ENCODE results near the gene COL13A1. TPM values are rescaled to one million over a fixed set of nuclear protein-coding genes. Genes with fewer than 3 reads are reported as not detected.

The COL13A1 gene
- total and polyA plus RNA-seq, 2 of the 8 experiments (the other 6 are each of a cell fraction or from before 2014, with no cell fraction given), result 2.6 to 5.2 TPM

DNA sequence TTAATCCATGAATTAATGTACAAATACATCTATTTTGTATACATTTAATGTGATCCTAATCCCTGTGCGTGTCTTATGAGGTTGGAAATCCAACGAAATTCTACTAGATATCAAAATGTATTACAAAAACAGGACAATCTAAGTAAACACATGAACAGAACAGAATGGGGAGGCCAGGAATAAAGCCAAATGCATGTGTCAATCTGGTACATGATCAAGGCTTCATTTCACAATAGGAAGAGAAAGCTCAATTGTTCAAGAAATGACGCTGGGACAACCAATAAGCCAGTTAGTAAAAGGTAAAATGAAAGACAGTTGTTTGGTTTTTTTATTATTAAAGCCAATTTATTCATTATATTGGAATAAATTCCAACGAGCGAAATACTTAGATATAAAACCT is 83.0 kb downstream of the COL13A1 start:
- Histone ChIP-seq H3K9me3 (ENCODE audit: insufficient read depth in 2 of 2, low read depth in 1 of 2, low read length in 1 of 2) (no peaks in the 10 kb centered on the region), H4K5ac (ENCODE audit: insufficient read length, low read depth, low read length) (no peak overlapping the region), H4K8ac (ENCODE audit: extremely low read depth, insufficient read depth, low read length) (no peak overlapping the region), H3K79me2 (ENCODE audit: control insufficient read depth in 1 of 2, insufficient read depth in 2 of 2, low read length in 2 of 2) (no peaks in the 10 kb centered on the region), H3K36me3 (ENCODE audit: control insufficient read depth in 2 of 4, insufficient read depth in 4 of 4, low read length in 3 of 4) (no peaks in the 10 kb centered on the region), H4K91ac (replicated peaks; ENCODE audit: insufficient read length, low read length) (no peak overlapping the region), H3K79me1 (ENCODE audit: low read depth, low read length) (no peaks in the 10 kb centered on the region), H3K4me2 (ENCODE audit: insufficient read depth in 1 of 2, low read depth in 2 of 2, low read length in 2 of 2) (no peak overlapping the region), H3K9ac (replicated peaks in 1 of 4; ENCODE audit: extremely low read depth in 1 of 4, low read depth in 3 of 4, low read length in 3 of 4) (no peak overlapping the region), H3K18ac (ENCODE audit: extremely low read depth, low read length) (no peak overlapping the region), H2AFZ (ENCODE audit: low read length) (no peak overlapping the region), H3K27ac (ENCODE audit: low read depth, low read length) (no peak overlapping the region), H3K14ac (ENCODE audit: insufficient read length) (no peak overlapping the region), H2BK12ac (ENCODE audit: low read depth, low read length) (no peak overlapping the region), H2BK5ac (ENCODE audit: low read depth, low read length) (no peak overlapping the region), H3K4me3 (ENCODE audit: extremely low read depth in 1 of 4, insufficient read depth in 2 of 4, low read depth in 3 of 4, low read length in 4 of 4) (no peak overlapping the region), H3K4me1 (replicated peaks in 1 of 4; ENCODE audit: control insufficient read depth in 3 of 4, insufficient read depth in 4 of 4, low read length in 3 of 4) (peaks cover 0 to 18% (median 14%) of the 10 kb centered on the region in 4 experiments; a peak in 6 of 7 replicates), H3K23me2 (ENCODE audit: low read depth, low read length) (no peaks in the 10 kb centered on the region), H4K20me1 (replicated peaks in 1 of 2; ENCODE audit: control insufficient read depth in 1 of 2, insufficient read depth in 2 of 2, low read length in 2 of 2) (no peaks in the 10 kb centered on the region), H3K56ac (replicated peaks; ENCODE audit: insufficient read length, low read depth, low read length) (no peak overlapping the region), H3K23ac (ENCODE audit: insufficient read length) (no peak overlapping the region), H3K27me3 (replicated peaks in 1 of 4; ENCODE audit: control insufficient read depth in 3 of 4, extremely low read depth in 1 of 4, insufficient read depth in 3 of 4, low read length in 3 of 4) (no peaks in the 10 kb centered on the region), H2BK20ac (ENCODE audit: low read length) (no peak overlapping the region), H2BK120ac (replicated peaks; ENCODE audit: low read depth, low read length) (no peak overlapping the region), H3K4ac (replicated peaks; ENCODE audit: insufficient read length, low read depth, low read length) (no peak overlapping the region), H2BK15ac (ENCODE audit: low read length) (no peak overlapping the region), H2AK5ac (ENCODE audit: low read depth, low read length) (no peak overlapping the region)
- no peak for TF ChIP-seq ASH2L (IDR thresholded peaks at IDR 0.05; ENCODE audit: low read length)
- no peak for DNase-seq (ENCODE audit: low read depth in 1 of 2, low spot score in 2 of 2)
- ChIA-PET CTCF (ENCODE audit: partially characterized antibody) (interaction anchor here (0.6 to 4.6 kb wide), 23 partner anchors 13 to 260 kb away, joined by 3 to 100 read pairs (median 5); no protein-coding TSS in a partner anchor), POLR2A (ENCODE audit: partially characterized antibody) (no interaction called here)
- FAIRE-seq, result no peak
- WGBS, 2 experiments (ENCODE audit: extremely low coverage in 1 of 2, insufficient coverage in 1 of 2, insufficient read length in 1 of 2, insufficient replicate concordance in 2 of 2, low coverage in 1 of 2, low lambda C conversion rate in 2 of 2, missing lambda C conversion rate in 1 of 2), result 88% methylated on average over 5 of the region's 5 CpGs; no CpG with 5 or more reads in 1 of the 2 experiments

All from H1 (cell line).